Neural cell (in vitro differentiated cells): ENCODE results near the gene IFRD1.
"Not testable (repeated sequence)": the region's sequence is repeated elsewhere in the genome, so short reads cannot be mapped to it uniquely, and the experiment has no call there.

Experiments used
- CTCF ChIP-seq: fragments of 450-650 bp; IDR thresholded peaks from 2 replicates; pipeline ENCODE4 v1.5.1; 2014; ENCODE audit warnings: antibody characterized with exemption, mild to moderate bottlenecking, moderate library complexity; ENCODE audit not compliant: poor library complexity, severe bottlenecking
- EP300 ChIP-seq: fragments of 450-650 bp; conservative IDR thresholded peaks from 2 replicates; pipeline ENCODE4 v1.6.1; 2014; ENCODE audit warnings: antibody characterized with exemption, mild to moderate bottlenecking, moderate library complexity; ENCODE audit not compliant: poor library complexity, severe bottlenecking
- POLR2AphosphoS5 ChIP-seq: IDR thresholded peaks from 2 replicates; pipeline ENCODE4 v1.6.1; 2012

GRCh38 chr7:112454191-112454590, 3.9 kb downstream of the IFRD1 start:
- TF ChIP-seq CTCF, EP300, POLR2AphosphoS5: not testable (repeated sequence)
